Measurements from ENCODE around the gene CAMTA2.

CAMTA2 gene

GRCh38 chr17:4986403-4986802, 1.1 kb downstream of the CAMTA2 start:
- Histone ChIP-seq H3K36me3 (ENCODE audit: control insufficient read depth in 5 of 5, insufficient read depth in 5 of 5, low read length in 5 of 5) (peaks cover 0 to 26% (median 20%) of the 10 kb centered on the region in 5 donors), H3K27ac (ENCODE audit: low read depth, low read length) (peak overlapping the region; percentile 97), H3K9me3 (ENCODE audit: control insufficient read depth in 5 of 5, low read length in 5 of 5) (no peaks in the 10 kb centered on the region), H3K4me3 (ENCODE audit: low read depth in 1 of 5, low read length in 5 of 5) (peak overlapping the region; percentile 70 to 91 (median 88)), H3K9ac (ENCODE audit: low read length in 5 of 5) (peak overlapping the region; percentile 43 to 95 (median 87)), H3K4me1 (ENCODE audit: control insufficient read depth in 5 of 5, insufficient read depth in 5 of 5, low read length in 5 of 5) (peaks cover 4 to 31% (median 26%) of the 10 kb centered on the region in 5 donors), H3K27me3 (ENCODE audit: control insufficient read depth in 5 of 5, insufficient read depth in 4 of 5, low read length in 5 of 5) (no peaks in the 10 kb centered on the region)

- Histone ChIP-seq H3K9ac (ENCODE audit: low read length in 5 of 5) (no peak overlapping the region), H3K27ac (ENCODE audit: low read depth, low read length) (no peak overlapping the region), H3K9me3 (ENCODE audit: control insufficient read depth in 5 of 5, low read length in 5 of 5) (no peaks in the 10 kb centered on the region), H3K4me3 (ENCODE audit: low read depth in 1 of 5, low read length in 5 of 5) (no peak overlapping the region), H3K36me3 (ENCODE audit: control insufficient read depth in 5 of 5, insufficient read depth in 5 of 5, low read length in 5 of 5) (peaks cover 5 to 54% (median 44%) of the 10 kb centered on the region in 5 donors), H3K4me1 (ENCODE audit: control insufficient read depth in 5 of 5, insufficient read depth in 5 of 5, low read length in 5 of 5) (peaks cover 4 to 43% (median 34%) of the 10 kb centered on the region in 5 donors), H3K27me3 (ENCODE audit: control insufficient read depth in 5 of 5, insufficient read depth in 4 of 5, low read length in 5 of 5) (no peaks in the 10 kb centered on the region)
Measured at GRCh38 chr17:4982305-4982704, 5.2 kb downstream of the CAMTA2 start.

- Histone ChIP-seq H3K9ac (ENCODE audit: low read length in 5 of 5) (no peak overlapping the region), H3K9me3 (ENCODE audit: control insufficient read depth in 5 of 5, low read length in 5 of 5) (no peaks in the 10 kb centered on the region), H3K36me3 (ENCODE audit: control insufficient read depth in 5 of 5, insufficient read depth in 5 of 5, low read length in 5 of 5) (peaks cover 5 to 65% (median 51%) of the 10 kb centered on the region in 5 donors), H3K4me3 (ENCODE audit: low read depth in 1 of 5, low read length in 5 of 5) (peak overlapping the region in 1 of 5 donors; percentile 20), H3K4me1 (ENCODE audit: control insufficient read depth in 5 of 5, insufficient read depth in 5 of 5, low read length in 5 of 5) (peaks cover 2 to 29% (median 20%) of the 10 kb centered on the region in 5 donors), H3K27me3 (ENCODE audit: control insufficient read depth in 5 of 5, insufficient read depth in 4 of 5, low read length in 5 of 5) (no peaks in the 10 kb centered on the region), H3K27ac (ENCODE audit: low read depth, low read length) (no peak overlapping the region)
Measured at GRCh38 chr17:4980644-4981216, 6.7 kb downstream of the CAMTA2 start.

GRCh38 chr17:4978726-4979125, 8.7 kb downstream of the CAMTA2 start:
- Histone ChIP-seq H3K36me3 (ENCODE audit: control insufficient read depth in 5 of 5, insufficient read depth in 5 of 5, low read length in 5 of 5) (peaks cover 5 to 75% (median 67%) of the 10 kb centered on the region in 5 donors), H3K4me3 (ENCODE audit: low read depth in 1 of 5, low read length in 5 of 5) (no peak overlapping the region), H3K27me3 (ENCODE audit: control insufficient read depth in 5 of 5, insufficient read depth in 4 of 5, low read length in 5 of 5) (no peaks in the 10 kb centered on the region)

GRCh38 chr17:4974115-4974670, 13.3 kb downstream of the CAMTA2 start:
- Histone ChIP-seq H3K4me3 (ENCODE audit: low read depth in 1 of 5, low read length in 5 of 5) (no peak overlapping the region), H3K27ac (ENCODE audit: low read depth, low read length) (no peak overlapping the region), H3K27me3 (ENCODE audit: control insufficient read depth in 5 of 5, insufficient read depth in 4 of 5, low read length in 5 of 5) (no peaks in the 10 kb centered on the region), H3K9ac (ENCODE audit: low read length in 5 of 5) (peak overlapping the region in 2 of 5 donors; percentile 8 to 26), H3K9me3 (ENCODE audit: control insufficient read depth in 5 of 5, low read length in 5 of 5) (no peaks in the 10 kb centered on the region), H3K36me3 (ENCODE audit: control insufficient read depth in 5 of 5, insufficient read depth in 5 of 5, low read length in 5 of 5) (peaks cover 5 to 91% (median 73%) of the 10 kb centered on the region in 5 donors), H3K4me1 (ENCODE audit: control insufficient read depth in 5 of 5, insufficient read depth in 5 of 5, low read length in 5 of 5) (peaks cover 0 to 38% (median 13%) of the 10 kb centered on the region in 5 donors)

More at GRCh38 chr17:4978726-4979125, 8.7 kb downstream of the CAMTA2 start:
- H3K9me3 ChIP-seq (ENCODE audit: control insufficient read depth in 5 of 5, low read length in 5 of 5) = no peaks in the 10 kb centered on the region
- H3K27ac ChIP-seq (ENCODE audit: low read depth, low read length) = no peak overlapping the region
- peaks cover 2 to 30% (median 19%) of the 10 kb centered on the region in 5 donors for H3K4me1 ChIP-seq (ENCODE audit: control insufficient read depth in 5 of 5, insufficient read depth in 5 of 5, low read length in 5 of 5)
- H3K9ac ChIP-seq (ENCODE audit: low read length in 5 of 5) = peak overlapping the region in 1 of 5 donors; percentile 15

GRCh38 chr17:4973256-4974114, 14.0 kb downstream of the CAMTA2 start:
- Histone ChIP-seq H3K9me3 (ENCODE audit: control insufficient read depth in 5 of 5, low read length in 5 of 5) (no peaks in the 10 kb centered on the region), H3K4me3 (ENCODE audit: low read depth in 1 of 5, low read length in 5 of 5) (no peak overlapping the region), H3K27me3 (ENCODE audit: control insufficient read depth in 5 of 5, insufficient read depth in 4 of 5, low read length in 5 of 5) (no peaks in the 10 kb centered on the region), H3K4me1 (ENCODE audit: control insufficient read depth in 5 of 5, insufficient read depth in 5 of 5, low read length in 5 of 5) (peaks cover 0 to 40% (median 20%) of the 10 kb centered on the region in 5 donors), H3K27ac (ENCODE audit: low read depth, low read length) (no peak overlapping the region), H3K9ac (ENCODE audit: low read length in 5 of 5) (peak overlapping the region in 2 of 5 donors; percentile 7 to 47), H3K36me3 (ENCODE audit: control insufficient read depth in 5 of 5, insufficient read depth in 5 of 5, low read length in 5 of 5) (peaks cover 5 to 91% (median 67%) of the 10 kb centered on the region in 5 donors)

- Histone ChIP-seq H3K9ac (ENCODE audit: low read length in 5 of 5) (peak overlapping the region in 2 of 5 donors; percentile 7 to 47), H3K27me3 (ENCODE audit: control insufficient read depth in 5 of 5, insufficient read depth in 4 of 5, low read length in 5 of 5) (no peaks in the 10 kb centered on the region), H3K9me3 (ENCODE audit: control insufficient read depth in 5 of 5, low read length in 5 of 5) (no peaks in the 10 kb centered on the region), H3K36me3 (ENCODE audit: control insufficient read depth in 5 of 5, insufficient read depth in 5 of 5, low read length in 5 of 5) (peaks cover 2 to 84% (median 60%) of the 10 kb centered on the region in 5 donors), H3K27ac (ENCODE audit: low read depth, low read length) (no peak overlapping the region), H3K4me3 (ENCODE audit: low read depth in 1 of 5, low read length in 5 of 5) (no peak overlapping the region), H3K4me1 (ENCODE audit: control insufficient read depth in 5 of 5, insufficient read depth in 5 of 5, low read length in 5 of 5) (peaks cover 2 to 41% (median 26%) of the 10 kb centered on the region in 5 donors)
Measured at GRCh38 chr17:4972752-4973151, 14.7 kb downstream of the CAMTA2 start.

- no peaks in the 10 kb centered on the region for H3K27me3 ChIP-seq (ENCODE audit: control insufficient read depth in 5 of 5, insufficient read depth in 4 of 5, low read length in 5 of 5)
- peaks cover 0 to 80% (median 55%) of the 10 kb centered on the region in 5 donors for H3K36me3 ChIP-seq (ENCODE audit: control insufficient read depth in 5 of 5, insufficient read depth in 5 of 5, low read length in 5 of 5)
- no peak overlapping the region for H3K27ac ChIP-seq (ENCODE audit: low read depth, low read length)
- H3K9me3 ChIP-seq (ENCODE audit: control insufficient read depth in 5 of 5, low read length in 5 of 5) = no peaks in the 10 kb centered on the region
- H3K4me1 ChIP-seq (ENCODE audit: control insufficient read depth in 5 of 5, insufficient read depth in 5 of 5, low read length in 5 of 5) = peaks cover 2 to 41% (median 26%) of the 10 kb centered on the region in 5 donors
- H3K4me3 ChIP-seq (ENCODE audit: low read depth in 1 of 5, low read length in 5 of 5) = no peak overlapping the region
- peak overlapping the region in 2 of 5 donors; percentile 11 to 30 for H3K9ac ChIP-seq (ENCODE audit: low read length in 5 of 5)
Measured at GRCh38 chr17:4972322-4972721, 15.2 kb downstream of the CAMTA2 start.

- Histone ChIP-seq H3K36me3 (ENCODE audit: control insufficient read depth in 5 of 5, insufficient read depth in 5 of 5, low read length in 5 of 5) (peaks cover 0 to 75% (median 50%) of the 10 kb centered on the region in 5 donors), H3K27ac (ENCODE audit: low read depth, low read length) (no peak overlapping the region), H3K27me3 (ENCODE audit: control insufficient read depth in 5 of 5, insufficient read depth in 4 of 5, low read length in 5 of 5) (no peaks in the 10 kb centered on the region), H3K9me3 (ENCODE audit: control insufficient read depth in 5 of 5, low read length in 5 of 5) (no peaks in the 10 kb centered on the region), H3K9ac (ENCODE audit: low read length in 5 of 5) (peak overlapping the region in 2 of 5 donors; percentile 5 to 11), H3K4me1 (ENCODE audit: control insufficient read depth in 5 of 5, insufficient read depth in 5 of 5, low read length in 5 of 5) (peaks cover 5 to 42% (median 28%) of the 10 kb centered on the region in 5 donors), H3K4me3 (ENCODE audit: low read depth in 1 of 5, low read length in 5 of 5) (no peak overlapping the region)
Measured at GRCh38 chr17:4971826-4972225, 15.6 kb downstream of the CAMTA2 start.

Data from subcutaneous abdominal adipose tissue (tissue), 5 donors.